Posterior cingulate gyrus (tissue), 11 donors: Measurements from ENCODE around the gene SERPINA4.

Experiments used
- DNase-seq, 10 donors: peaks; one replicate each; pipeline versions ENCODE4 v3.0.0 to v3.0.0-alpha.2; 2020 to 2021; ENCODE audit warnings: mixed read lengths in 3 of 10
- intact Hi-C: fragments of 100-400 bp; cut with DNase I; formaldehyde crosslinking; loops from one replicate; pipeline ENCODE4 v1.15.1; 2023

The SERPINA4 gene, protein sequence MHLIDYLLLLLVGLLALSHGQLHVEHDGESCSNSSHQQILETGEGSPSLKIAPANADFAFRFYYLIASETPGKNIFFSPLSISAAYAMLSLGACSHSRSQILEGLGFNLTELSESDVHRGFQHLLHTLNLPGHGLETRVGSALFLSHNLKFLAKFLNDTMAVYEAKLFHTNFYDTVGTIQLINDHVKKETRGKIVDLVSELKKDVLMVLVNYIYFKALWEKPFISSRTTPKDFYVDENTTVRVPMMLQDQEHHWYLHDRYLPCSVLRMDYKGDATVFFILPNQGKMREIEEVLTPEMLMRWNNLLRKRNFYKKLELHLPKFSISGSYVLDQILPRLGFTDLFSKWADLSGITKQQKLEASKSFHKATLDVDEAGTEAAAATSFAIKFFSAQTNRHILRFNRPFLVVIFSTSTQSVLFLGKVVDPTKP

DNA sequence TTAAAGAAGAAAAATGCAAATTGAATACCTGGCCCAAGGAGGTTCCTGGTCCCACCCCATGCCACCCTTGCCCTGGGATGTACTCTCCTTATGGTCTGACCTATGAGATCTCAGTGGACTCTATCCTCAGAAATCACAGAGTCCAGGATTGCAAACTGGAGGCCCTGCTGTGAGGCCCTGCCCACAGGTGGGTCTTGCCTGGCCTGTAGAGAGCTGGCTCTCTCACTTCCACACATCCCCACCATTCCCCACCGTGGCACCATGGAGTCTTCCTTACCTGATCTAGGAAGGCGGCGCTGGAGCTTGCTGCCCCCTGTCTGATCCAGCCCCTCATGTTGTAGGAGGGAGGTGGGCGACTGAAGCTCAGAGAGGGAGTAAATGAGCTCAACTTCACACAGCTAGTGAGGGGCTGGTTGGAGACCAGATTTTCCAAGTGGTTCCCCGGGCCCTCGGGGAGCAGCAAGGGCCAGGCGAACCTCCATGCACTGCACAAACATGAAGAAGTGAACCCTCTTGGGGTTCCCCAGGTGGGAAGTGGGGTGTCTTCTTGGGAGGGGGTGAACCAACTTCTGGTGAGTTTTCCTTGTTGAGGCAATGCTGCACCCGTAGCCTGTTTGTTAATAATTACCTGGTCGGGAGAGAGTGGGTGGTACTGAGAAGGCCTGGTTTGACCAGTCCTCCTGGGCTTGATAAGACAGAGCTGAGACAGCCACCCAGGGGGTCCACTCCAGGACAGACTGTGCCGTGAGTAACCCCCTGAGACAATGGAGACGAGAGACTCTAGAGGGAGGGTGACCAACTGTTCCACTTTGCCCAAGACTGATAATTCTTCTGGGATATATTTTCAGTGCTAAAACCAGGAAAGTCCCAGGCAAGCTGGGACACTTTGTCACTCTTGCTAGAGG, at the start of gene SERPINA4:
TSS of gene SERPINA4 (plus strand) at position 692 of the 905 bp plus-strand sequence. CDS start 2,041 bp downstream, outside the sequence.
- peak in 2 of 10 donors; percentile 2 to 70 for DNase-seq
- intact Hi-C loops: no loop called here

DNA sequence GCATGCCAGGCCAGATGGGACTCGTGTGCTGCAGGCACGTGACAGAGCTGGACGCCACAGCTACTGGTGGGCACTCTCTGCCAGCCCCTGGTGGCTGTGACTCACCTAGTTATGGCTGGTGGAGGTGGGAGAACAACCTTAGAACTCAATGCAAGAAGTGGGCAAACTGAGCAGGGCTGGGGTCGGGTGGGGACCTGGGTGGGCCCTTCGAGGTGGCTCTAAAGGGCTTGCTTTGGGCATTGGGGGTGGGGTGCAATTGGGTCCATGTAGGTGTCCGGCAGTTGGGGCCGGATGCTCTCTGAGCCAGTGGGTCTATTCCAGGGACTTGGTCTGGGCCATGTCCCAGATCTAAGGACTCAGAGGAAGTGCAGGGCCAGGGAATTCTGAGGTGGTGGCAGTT, 46.9 kb upstream of the SERPINA4 start:
- intact Hi-C loops: no loop called here
- DNase-seq: no peak

DNA sequence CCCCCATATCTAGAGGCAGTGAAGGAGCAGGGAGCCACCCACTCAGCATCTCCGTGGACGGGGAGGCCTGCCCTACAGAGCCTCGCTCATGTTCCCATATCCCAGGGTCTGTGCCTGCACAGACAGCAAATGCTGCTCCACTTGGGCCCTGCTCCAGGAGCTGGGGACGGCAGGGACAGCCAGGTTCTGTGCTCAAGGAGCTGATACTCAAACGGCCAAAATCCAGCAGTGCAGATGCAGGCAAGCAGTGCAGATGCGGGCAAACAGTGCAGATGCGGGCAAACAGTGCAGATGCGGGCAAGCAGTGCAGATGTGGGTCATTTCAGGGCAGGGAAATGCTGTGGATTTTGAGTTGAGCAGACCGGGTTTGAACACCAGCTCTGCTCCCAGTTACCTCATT, 45.8 kb upstream of the SERPINA4 start:
- DNase-seq: no peak
- intact Hi-C loops: no loop called here

DNA sequence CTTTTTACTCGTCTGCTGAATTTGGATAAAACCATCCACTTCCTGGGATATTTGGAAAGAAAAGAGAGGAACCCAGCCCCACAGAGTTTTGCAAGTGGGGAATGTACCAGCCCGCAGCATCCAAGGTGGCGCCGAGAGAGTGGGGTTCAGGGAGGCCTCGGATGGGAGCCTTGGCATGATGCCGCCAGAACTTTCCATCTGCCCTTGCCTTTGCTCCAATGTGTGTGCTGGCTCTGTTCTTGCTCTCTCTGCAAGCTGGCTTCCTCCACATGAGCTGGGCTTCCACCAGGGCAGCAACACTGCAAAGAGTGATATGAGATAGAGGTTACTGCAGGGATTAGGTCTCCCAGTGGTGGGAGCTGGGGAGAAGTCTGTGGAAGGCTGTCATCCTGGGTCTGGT, 45.4 kb upstream of the SERPINA4 start:
- no peak for DNase-seq
- intact Hi-C loops: no loop called here

DNA sequence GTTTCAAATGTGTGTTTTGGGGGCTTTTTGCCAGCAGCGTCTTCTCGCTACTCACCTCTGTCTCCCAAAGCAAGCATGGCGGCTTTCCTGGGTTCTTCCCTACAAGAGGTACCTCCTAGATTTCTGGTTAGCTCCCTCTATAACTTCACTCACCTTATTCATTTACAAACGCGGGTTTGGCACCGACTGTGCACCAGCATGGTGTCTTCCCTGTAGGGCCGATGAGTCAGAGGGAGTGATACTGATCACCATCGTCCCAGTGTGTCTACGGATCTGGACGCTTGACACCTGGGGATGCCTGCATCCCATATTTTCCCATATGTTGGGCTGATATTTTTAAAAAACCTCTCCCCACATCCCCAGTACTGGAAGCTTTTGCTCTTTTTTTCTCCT, 44.0 kb upstream of the SERPINA4 start:
- intact Hi-C loops: no loop called here
- DNase-seq: no peak

DNA sequence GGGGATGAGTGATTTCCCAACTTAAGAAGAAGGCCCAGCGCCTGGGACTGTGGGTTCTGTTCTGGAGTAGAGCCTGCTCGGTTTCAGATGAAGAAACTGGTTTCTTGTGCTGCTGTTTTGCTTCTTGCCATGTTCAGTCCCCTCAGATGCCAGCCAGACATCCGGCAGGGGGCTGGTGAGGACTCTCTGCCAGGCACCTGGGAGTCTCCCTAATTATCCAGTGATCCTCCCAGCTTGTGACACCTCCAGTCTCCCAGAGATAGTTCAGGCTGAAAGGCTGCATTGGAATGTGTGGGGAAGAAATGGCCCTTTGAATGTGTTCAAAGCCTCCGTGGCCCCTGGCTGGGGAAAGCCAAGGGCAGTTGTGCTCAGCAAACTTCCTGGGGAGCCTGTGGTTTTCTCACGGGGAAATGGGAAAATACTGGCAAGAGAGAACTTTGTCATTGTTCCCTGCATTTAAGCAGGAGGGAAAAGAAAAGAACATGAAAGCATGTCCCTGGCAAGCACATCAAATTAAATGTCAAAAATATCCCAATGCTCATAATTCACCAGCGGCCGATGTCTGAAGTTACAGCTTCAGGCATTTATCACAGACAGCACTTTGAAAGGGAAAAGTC, 43.5 kb upstream of the SERPINA4 start:
- no peak for DNase-seq
- intact Hi-C loops: no loop called here

DNA sequence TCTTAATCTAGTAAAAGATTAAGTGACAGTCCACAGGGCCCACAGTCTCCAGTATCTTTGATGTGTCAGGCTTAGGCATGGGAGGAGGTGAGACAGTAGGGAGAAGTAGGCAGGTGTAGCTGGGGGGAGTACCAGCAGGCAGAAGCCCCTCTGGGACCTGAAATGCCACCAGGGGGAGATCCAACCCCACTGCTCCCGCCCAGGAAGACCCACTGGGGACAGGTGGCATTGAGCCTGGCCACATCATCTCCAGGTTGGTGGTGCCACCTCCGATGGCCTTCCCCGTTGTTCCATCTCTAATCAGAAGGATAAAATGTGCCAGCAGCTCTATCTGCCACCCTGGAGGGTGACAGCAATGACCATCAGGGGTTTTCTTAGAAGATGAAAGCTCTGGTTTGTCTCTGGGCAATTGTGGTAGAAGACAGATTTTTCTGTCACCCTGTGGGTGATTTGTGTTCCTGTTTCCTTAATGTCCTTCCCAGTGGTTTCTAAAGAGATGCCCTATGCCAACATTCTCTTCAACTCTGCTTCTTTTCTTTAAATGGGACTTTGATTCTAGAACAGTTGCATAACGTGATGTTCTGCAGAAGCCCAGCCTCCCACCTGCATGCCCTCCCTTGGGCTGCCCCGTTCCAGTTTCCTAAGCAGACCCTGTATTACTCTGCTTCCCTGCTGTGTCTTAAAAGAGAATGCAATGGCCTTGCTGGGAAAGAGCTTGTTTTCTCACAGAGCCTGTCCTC, 39.7 kb upstream of the SERPINA4 start:
- intact Hi-C loops: no loop called here
- DNase-seq: no peak

DNA sequence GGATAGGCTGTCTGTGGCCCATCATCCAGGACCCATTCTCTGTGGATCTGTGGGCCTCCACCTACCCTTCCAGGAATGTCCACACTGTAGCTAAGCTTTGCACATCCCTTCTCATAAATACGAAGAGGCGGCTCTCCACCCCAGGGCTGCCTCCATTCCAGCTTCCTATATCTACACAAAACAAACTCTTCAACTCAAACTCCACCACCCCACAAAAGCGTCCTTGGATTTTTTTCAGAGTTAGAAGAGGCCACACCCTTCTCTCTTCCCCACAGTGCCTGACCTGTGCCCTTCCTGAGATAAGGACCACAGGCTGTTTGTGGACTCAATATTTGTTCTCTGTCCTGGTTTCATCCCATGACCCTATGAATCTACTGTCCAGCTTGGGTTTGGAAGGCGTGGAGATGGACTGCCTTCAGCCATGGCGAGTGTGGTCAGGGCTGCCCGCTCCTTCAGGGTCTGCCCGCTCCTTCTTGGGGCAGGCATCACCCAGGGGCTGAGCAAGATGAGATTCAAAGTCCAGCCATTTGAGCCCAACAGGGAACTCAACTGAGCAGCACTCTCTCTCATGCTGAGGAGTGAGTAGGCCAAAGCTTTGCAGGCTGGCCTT, 39.0 kb upstream of the SERPINA4 start:
- intact Hi-C loops: no loop called here
- DNase-seq: no peak

DNA sequence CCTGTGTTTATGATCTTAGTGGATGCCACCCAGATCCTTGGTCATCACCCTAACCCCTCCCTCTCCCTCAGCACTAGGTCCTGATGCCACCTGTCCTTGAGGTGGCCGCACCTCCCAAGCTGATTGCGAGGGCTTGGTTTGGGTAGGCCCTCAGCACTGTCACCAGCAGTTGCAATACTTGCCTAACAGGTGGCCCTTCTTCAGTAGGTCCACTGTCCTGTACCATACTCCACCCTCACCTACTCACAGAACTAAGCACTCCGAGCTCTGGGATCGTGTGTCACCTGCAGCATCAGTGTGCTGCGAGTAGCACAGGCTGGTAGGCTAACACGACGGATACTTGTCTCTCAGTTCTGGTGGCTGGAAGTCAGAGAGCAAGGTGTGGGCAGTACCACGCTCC, 38.0 kb upstream of the SERPINA4 start:
- no peak for DNase-seq
- intact Hi-C loops: no loop called here

DNA sequence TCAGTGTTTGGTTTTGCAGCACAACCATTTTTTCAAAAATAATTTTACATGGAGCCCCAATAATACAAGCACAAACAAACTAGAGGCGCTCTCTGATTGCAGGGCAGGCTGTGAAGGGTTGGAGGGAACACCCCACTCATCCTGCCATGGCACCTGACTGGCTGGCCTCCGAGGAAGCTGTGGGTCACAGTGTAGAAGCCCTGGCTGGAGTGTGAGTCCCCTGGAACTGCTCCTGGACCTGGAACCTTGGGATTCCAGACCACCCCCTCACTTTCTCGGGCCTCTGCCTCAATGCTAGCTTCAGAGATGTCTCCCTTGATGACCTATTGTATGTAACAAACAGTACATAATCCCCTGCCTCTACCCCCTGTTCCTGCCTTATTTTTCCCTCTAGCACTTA, 37.1 kb upstream of the SERPINA4 start:
- intact Hi-C loops: no loop called here
- DNase-seq: no peak

DNA sequence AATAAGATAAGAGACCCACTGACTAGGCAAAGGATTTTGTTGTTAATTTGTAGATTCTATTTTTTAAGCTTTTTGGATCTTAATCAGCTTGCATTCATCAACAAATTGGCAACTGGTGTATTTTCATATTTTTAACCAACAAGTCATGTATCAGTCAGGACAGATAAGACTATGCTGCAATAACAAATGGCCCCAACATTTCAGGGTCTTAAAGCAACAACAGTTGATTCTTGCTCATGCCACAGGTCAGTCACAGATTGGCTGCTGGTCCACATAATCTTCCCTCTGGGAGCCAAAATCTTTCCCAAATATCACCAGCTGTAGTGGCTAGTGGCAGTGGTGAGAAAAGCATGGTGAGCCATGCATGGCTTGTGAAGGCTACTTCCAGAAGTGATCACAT, 30.1 kb upstream of the SERPINA4 start:
- intact Hi-C loops: no loop called here
- no peak for DNase-seq

DNA sequence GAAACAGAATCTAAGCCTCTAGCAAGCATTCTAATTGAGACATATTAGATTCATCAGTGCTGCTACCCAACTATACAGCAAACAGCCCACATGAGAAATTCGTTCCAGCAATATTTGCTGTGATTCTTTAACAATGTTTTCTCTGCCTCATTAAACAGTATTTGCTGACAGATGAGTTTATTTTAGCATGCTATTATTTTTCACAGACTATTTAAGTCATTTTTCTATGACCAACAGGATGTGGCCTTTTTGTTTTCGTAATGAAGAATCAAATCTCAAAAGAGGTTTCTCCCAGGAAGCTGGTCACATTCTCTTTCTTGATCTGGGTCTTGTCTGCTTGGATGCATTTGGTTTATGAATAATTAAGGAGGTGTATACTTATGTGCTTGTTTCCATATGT, 28.8 kb upstream of the SERPINA4 start:
- intact Hi-C loops: no loop called here
- DNase-seq: no peak

DNA sequence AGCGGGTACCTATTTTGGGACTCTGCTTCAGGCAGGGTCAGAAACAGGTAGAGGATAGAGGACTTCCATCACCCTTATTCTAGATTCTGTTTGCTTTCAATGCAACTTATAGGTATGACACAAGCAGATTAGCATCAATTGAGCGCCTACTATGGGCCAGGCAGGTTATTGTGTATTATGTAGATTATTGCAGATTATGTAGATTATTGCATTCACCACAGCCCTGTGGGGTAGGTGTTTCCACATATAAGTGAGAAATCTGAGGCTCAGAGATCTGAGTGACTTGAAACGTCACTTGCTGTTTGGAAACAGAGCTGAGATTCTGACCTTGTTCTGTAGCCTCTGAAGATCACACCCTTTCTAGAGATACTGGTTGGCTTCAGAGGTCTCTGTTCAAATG, 25.7 kb upstream of the SERPINA4 start:
- no peak for DNase-seq
- intact Hi-C loops: no loop called here

DNA sequence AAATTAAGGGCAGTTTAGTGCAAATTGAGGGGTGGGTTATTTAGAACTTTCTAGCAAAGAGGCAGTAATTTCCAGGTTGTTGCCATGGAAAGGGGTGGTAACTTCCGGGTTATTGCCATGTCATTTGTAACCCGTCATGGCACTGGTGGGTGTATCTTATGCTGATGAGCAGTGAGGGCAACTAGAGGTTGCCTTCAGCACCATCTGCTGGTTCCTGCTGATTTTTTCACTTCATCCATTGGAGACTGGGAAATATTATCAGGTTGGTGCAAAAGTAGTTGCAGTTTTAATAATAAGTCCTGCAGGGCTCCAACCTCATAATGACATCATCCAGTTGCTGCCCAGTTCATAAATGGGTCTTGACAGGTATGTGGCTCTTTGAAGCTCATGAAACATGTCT, 24.4 kb upstream of the SERPINA4 start:
- intact Hi-C loops: no loop called here
- no peak for DNase-seq

DNA sequence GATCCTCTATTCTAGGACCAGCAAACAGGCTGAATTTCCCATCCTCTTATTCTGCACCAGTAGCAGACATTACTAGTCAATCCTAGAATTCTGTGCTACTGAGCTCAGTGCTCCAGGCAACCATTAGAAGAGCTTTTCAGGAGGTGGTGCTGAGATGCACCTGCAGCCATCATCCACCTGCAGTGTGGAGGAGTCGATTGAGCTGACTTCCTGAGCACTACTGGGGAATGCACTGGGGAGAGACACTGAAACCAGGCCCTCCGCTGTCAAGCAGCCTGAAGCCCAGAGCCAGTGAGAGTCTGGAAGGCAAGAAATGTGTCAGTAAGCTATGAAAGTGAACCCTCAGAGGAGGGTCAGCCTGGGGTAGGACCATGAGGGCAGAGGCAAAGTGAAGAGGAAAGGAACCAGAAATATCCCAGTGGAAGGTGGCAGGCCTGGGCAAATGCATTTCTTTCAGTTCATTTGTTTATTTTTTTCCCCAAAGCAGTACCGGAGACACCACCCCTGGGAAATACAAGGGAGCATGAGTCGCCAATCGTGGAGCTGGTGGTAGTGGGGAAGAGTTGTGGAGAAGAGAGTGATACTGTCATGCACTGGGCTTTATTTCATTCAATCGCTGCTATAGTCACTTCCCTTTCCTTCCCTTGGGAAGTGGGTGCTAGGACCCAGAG, 23.0 kb upstream of the SERPINA4 start:
- no peak for DNase-seq
- intact Hi-C loops: no loop called here

DNA sequence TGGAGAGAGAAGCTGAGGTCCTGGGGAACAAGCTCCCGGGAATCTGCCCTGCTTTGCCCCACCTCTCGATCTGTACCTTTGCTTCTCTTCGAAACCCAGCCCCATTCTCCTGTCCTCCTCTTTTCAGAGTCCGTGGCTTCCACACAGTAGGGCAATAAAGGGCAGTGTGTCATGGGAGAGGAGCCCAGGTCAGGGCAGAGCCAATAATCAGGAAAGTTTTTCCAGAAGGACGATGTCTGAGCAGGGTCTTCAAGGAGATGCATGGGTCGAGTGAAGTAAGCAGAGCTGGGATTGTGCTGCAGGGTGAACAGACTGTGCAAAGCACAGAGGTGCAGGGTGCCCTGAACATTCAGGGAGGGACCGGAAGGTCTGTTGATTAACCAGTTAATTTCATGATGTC, 22.1 kb upstream of the SERPINA4 start:
- no peak for DNase-seq

DNA sequence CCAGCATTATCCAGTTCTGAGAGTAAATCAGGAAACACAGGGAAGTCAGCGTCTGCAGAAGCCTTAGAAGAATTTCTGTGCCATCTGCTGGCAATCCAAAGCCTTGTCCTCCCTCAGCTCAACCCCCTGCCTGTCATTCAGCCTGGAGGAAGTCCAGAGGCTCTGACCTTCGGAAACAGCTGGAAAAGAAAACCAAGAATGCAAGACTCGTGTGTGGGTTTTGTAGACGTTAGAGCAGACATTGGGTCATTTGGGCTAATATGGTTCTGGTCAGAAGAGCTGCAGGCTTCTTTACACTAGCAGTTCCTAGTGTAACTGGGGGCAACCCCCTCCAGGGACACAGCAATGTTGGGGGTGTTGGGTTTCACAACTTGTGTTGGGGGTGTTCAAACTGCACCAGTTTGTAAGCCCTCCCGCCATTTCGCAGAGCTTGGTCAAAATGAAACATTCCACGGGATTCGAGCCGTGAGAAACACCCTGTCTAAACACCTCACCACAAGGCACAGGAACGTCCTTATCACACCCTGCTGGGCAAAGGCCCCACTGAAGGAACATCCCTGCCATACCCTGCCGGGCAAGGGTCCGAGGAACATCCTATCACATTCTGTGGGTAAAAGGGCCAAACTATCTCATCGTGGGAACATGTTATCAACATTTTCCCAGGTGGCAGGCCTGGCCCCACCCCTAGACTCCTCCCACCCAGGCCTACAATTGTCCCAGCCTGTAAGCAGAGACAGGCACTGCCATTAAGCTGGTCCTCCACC, 21.0 kb upstream of the SERPINA4 start:
- DNase-seq: no peak
- intact Hi-C loops: no loop called here

More for the DNA sequence above, 22.1 kb upstream of the SERPINA4 start:
- intact Hi-C loops: no loop called here

DNA sequence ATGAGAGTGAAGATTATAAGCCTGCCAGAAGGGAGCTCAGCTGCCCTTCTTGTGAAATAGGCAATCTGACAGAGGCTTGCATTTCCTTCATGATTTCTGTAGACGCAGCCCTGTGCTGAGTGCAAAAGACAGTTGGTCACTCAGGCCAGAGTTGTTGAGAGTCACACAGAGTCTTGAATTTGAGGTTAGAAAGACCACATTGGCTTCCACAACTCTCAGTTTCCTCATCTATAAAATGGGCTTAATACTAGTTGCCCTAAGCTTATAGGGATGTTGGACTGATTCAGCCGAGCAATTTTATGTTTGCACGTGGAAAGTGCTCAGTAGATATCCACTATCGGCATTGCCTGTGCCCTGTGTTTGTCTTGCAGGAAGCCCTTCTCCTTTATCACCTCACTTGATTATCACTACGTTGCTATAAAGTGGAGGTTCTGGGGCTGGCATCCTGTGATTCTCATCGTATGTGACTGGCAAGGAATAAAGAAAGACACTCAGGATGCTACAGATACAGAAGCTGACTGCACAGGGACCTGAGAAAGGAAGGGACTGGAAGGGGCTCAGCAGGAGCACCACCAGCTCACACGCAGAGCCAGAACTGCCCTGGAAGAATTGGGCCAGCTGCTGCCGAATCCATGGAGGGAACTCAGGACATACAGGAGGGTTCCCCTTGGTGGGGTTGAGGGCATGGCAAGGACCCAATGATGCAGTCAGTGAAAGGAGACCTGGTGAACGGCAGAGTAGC, 19.8 kb upstream of the SERPINA4 start:
- no peak for DNase-seq
- intact Hi-C loops: no loop called here
